ENCODE measurements around the gene MYBPH. TPM values are rescaled to one million over a fixed set of nuclear protein-coding genes. Genes with fewer than 3 reads are reported as not detected.

MYBPH gene
- total RNA-seq, 1 experiment from 2014 or later: 25.9 TPM

GRCh38 chr1:203143641-203144040, 32.0 kb downstream of the MYBPH start:
- CTCF ChIA-PET: no interaction called here
- Mint-ChIP-seq H3K4me3 (ENCODE audit: unreplicated experiment) (no peak overlapping the region), H3K36me3 (ENCODE audit: insufficient read depth, unreplicated experiment) (peaks cover 7% of the 10 kb centered on the region), H3K27me3 (ENCODE audit: insufficient read depth, unreplicated experiment) (no peaks in the 10 kb centered on the region), H3K4me1 (ENCODE audit: low read depth, unreplicated experiment) (no peaks in the 10 kb centered on the region), H3K27ac (ENCODE audit: unreplicated experiment) (no peak overlapping the region), H3K9me3 (ENCODE audit: unreplicated experiment) (no peaks in the 10 kb centered on the region)
- no peak for TF ChIP-seq CTCF (IDR thresholded peaks at IDR 0.05; ENCODE audit: insufficient read depth in 1 of 2, low read depth in 1 of 2, low read length in 1 of 2, severe bottlenecking in 1 of 2, unreplicated experiment in 1 of 2)
- intact Hi-C loops (cut with micrococcal nuclease; ENCODE audit: unreplicated experiment): no loop called here
- POLR2A ChIA-PET: no interaction called here
- no peak overlapping the region for H3K4me3 ChIP-seq (ENCODE audit: low read depth, low read length)
- no peaks in the 10 kb centered on the region for H3K4me1 ChIP-seq
- H3K27me3 ChIP-seq (replicated peaks; ENCODE audit: control insufficient read depth, insufficient read depth, low read length): no peaks in the 10 kb centered on the region
- H3K9me3 ChIP-seq: no peaks in the 10 kb centered on the region
- H3K36me3 ChIP-seq (ENCODE audit: control insufficient read depth, insufficient read depth, low read length): no peaks in the 10 kb centered on the region
- DNase-seq: no peak
- BruUV-seq (replicated peaks): no TSS peak

GRCh38 chr1:203142684-203143408, 32.8 kb downstream of the MYBPH start:
- Histone ChIP-seq H3K9me3 (no peaks in the 10 kb centered on the region), H3K27me3 (replicated peaks; ENCODE audit: control insufficient read depth, insufficient read depth, low read length) (no peaks in the 10 kb centered on the region), H3K4me3 (ENCODE audit: low read depth, low read length) (no peak overlapping the region), H3K36me3 (ENCODE audit: control insufficient read depth, insufficient read depth, low read length) (no peaks in the 10 kb centered on the region), H3K4me1 (no peaks in the 10 kb centered on the region)
- Mint-ChIP-seq H3K27me3 (ENCODE audit: insufficient read depth, unreplicated experiment) (no peaks in the 10 kb centered on the region), H3K9me3 (ENCODE audit: unreplicated experiment) (no peaks in the 10 kb centered on the region), H3K4me1 (ENCODE audit: low read depth, unreplicated experiment) (no peaks in the 10 kb centered on the region), H3K4me3 (ENCODE audit: unreplicated experiment) (no peak overlapping the region), H3K27ac (ENCODE audit: unreplicated experiment) (no peak overlapping the region), H3K36me3 (ENCODE audit: insufficient read depth, unreplicated experiment) (peaks cover 7% of the 10 kb centered on the region)
- intact Hi-C loops (cut with micrococcal nuclease; ENCODE audit: unreplicated experiment): no loop called here
- TF ChIP-seq CTCF (IDR thresholded peaks at IDR 0.05; ENCODE audit: insufficient read depth in 1 of 2, low read depth in 1 of 2, low read length in 1 of 2, severe bottlenecking in 1 of 2, unreplicated experiment in 1 of 2): no peak
- DNase-seq: no peak
- ChIA-PET CTCF (interaction anchor here (0.9 kb wide), 1 partner anchor 126 kb away, joined by 3 read pairs; no protein-coding TSS in a partner anchor), POLR2A (no interaction called here)
- no TSS peak for BruUV-seq (replicated peaks)

GRCh38 chr1:203142124-203142523, 33.5 kb downstream of the MYBPH start:
- ChIA-PET CTCF (no interaction called here), POLR2A (interaction anchor here (0.6 kb wide), 1 partner anchor 13 kb away, joined by 4 read pairs; no protein-coding TSS in a partner anchor)
- H3K36me3 ChIP-seq (ENCODE audit: control insufficient read depth, insufficient read depth, low read length): no peaks in the 10 kb centered on the region
- Mint-ChIP-seq H3K9me3 (ENCODE audit: unreplicated experiment) (no peaks in the 10 kb centered on the region), H3K4me3 (ENCODE audit: unreplicated experiment) (no peak overlapping the region), H3K27me3 (ENCODE audit: insufficient read depth, unreplicated experiment) (no peaks in the 10 kb centered on the region), H3K36me3 (ENCODE audit: insufficient read depth, unreplicated experiment) (peaks cover 7% of the 10 kb centered on the region), H3K27ac (ENCODE audit: unreplicated experiment) (no peak overlapping the region), H3K4me1 (ENCODE audit: low read depth, unreplicated experiment) (peaks cover 5% of the 10 kb centered on the region)
- intact Hi-C loops (cut with micrococcal nuclease; ENCODE audit: unreplicated experiment): no loop called here
- DNase-seq: no peak
- H3K4me3 ChIP-seq (ENCODE audit: low read depth, low read length): no peak overlapping the region
- BruUV-seq (replicated peaks): no TSS peak
- H3K9me3 ChIP-seq: no peaks in the 10 kb centered on the region
- H3K27me3 ChIP-seq (replicated peaks; ENCODE audit: control insufficient read depth, insufficient read depth, low read length): no peaks in the 10 kb centered on the region
- TF ChIP-seq CTCF (IDR thresholded peaks at IDR 0.05; ENCODE audit: insufficient read depth in 1 of 2, low read depth in 1 of 2, low read length in 1 of 2, severe bottlenecking in 1 of 2, unreplicated experiment in 1 of 2): no peak
- H3K4me1 ChIP-seq: no peaks in the 10 kb centered on the region

All from Caco-2 (cell line).